ENCODE data around the gene SNAI1.
"Not testable (repeated sequence)": the region's sequence is repeated elsewhere in the genome, so short reads cannot be mapped to it uniquely, and the experiment has no call there.

SNAI1 gene

DNA sequence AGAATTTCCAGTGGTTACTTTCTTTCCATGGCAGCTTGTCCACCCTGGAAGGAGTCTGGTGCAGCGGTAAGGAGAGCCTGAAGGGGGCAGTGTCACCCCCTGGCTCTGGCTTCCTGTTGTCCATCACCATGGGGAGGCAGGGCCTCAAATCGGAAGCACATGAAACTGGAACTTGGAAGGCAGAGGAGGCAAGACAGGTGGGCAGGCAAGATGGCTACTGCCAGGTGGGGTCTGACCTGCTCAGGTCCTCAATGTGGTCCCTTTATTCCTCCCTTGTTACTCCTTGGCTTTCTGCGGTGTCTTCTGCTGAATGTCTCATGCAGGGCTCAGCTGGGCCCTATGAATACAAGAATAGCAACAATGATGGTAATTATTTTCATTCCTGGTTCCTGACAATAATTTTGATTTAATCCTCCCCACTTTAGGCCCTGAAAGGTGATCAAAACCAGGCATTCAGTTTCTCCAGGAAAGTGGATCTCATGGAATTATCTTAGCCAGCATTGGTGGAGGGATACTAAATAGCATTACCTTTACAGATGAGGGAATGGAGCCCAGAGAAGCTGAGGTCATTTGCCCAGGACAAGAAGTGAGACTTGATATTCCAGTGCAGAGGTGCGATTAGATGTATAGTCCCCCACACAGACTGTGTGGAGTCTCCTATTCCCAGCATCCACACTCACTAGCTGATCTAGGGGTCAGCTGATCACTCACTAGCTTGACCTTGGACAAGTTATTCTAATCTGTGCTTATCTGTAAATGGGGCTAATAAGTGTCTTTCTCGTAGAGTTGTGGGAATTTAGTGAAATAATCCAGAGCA lies 17.6 kb upstream of the SNAI1 start:
- DNase-seq = no peak

GRCh38 chr20:49965781-49966305 lies 16.9 kb upstream of the SNAI1 start:
- DNase-seq = no peak

GRCh38 chr20:49966861-49967260 lies 15.9 kb upstream of the SNAI1 start:
- DNase-seq = no peak

GRCh38 chr20:49969234-49969633 lies 13.5 kb upstream of the SNAI1 start:
- DNase-seq = no peak

GRCh38 chr20:49969946-49970345 lies 12.8 kb upstream of the SNAI1 start:
- no peak for DNase-seq

DNA sequence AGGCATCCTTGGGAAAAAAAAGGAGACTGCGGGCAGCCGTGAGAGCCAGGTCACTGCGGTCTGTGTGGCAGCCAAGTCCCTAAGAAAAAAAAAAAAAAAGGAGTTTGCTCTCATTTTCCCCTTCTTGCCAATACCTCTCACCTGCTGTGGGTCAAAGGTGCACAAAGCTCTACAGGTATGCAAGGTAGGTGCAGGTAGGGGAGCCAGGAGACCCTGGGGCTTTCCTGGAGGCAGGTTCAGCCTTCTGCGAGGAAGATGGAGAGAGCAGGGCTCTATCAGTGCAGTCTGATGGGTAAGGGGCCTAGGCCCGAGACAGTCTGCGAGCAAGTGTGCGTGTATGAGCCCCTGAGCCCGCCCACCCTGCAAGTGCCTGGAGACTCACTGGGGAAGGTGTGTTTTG lies 12.3 kb upstream of the SNAI1 start:
- no peak for DNase-seq

GRCh38 chr20:49973981-49974380 lies 8.8 kb upstream of the SNAI1 start:
- DNase-seq = no peak

DNA sequence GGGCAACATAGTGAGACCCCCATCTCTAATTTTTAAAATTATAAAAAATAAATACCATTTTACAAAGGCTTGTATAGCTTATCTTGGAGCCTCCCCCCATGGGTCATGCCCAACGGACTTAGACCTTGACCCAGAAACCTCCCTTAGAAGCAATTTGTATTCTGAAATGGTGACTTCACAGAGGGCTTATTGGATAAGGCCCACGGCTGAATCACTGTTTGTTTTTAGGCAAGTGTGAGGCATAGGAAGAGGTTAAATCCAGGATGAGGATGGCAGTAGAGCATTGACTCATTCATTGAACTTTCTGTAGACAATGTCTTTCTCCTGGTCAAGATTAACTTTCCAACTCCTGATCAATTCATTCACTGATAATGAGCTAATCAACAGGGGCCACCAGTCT lies 6.2 kb upstream of the SNAI1 start:
- DNase-seq = no peak

DNA sequence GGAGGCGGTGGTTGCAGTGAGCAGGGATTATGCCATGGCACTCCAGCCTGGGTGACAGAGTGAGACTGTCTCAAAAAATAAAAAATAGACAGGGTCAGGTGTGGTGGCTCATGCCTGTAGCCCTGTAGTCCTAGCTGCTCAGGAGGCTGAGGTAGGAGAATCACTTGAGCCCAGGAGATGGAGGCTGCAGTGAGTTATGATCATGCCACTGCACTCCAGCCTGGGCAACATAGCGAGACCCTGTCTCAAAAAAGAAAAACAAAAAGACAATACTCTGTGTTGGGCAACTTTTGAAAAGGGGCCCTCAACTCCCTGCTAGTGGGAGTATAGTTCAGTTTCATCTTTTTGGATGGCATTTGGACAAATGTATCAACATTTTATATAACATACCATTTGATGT lies 5.0 kb upstream of the SNAI1 start:
- DNase-seq = not testable (repeated sequence)

- DNase-seq = no peak
Observed at GRCh38 chr20:49978685-49979029, 4.1 kb upstream of the SNAI1 start.

- DNase-seq = peak in 11 of 14 donors; percentile 14 to 83 (median 27)
Observed at GRCh38 chr20:49979030-49979832, 3.5 kb upstream of the SNAI1 start.

DNA sequence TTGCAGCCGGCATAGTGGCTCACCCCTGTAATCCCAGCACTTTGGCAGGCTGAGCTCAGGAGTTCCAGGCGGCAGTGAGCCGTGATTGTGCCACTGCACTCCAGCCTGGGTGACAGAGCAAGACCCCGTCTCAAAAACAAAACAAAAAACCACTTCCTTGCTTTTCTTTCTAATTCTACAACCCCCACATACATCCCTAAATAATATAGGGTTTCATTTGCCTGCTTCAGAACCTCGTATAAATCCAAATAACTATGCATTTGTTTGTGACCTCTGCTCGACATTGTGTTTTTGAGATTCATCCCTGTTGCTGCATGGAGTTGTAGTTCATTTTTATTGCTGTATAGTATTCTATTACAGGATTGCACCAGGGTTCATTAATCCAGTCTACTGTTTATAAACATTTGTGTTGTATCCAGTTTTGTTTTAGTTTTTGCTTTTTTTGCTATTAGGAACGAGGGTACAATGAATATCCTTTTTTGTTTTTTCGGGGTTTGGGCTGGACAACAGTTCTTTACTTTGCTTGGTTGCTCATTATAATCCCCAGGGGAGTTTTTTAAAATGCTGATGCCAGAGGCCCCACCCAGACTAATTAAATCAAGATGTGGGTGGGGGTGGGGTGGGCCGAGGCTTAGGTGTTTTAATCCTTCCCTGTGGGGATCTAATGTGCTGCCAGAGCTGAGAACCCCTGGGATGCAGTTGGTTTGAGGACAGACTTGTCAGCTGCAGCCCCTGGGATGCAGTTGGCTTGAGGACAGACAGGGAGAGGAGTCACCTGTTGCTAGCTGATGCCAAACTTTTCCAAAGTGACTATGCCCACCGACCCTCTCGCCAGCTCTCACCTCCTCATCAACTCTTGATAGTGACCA lies 2.4 kb upstream of the SNAI1 start:
- DNase-seq = no peak

DNA sequence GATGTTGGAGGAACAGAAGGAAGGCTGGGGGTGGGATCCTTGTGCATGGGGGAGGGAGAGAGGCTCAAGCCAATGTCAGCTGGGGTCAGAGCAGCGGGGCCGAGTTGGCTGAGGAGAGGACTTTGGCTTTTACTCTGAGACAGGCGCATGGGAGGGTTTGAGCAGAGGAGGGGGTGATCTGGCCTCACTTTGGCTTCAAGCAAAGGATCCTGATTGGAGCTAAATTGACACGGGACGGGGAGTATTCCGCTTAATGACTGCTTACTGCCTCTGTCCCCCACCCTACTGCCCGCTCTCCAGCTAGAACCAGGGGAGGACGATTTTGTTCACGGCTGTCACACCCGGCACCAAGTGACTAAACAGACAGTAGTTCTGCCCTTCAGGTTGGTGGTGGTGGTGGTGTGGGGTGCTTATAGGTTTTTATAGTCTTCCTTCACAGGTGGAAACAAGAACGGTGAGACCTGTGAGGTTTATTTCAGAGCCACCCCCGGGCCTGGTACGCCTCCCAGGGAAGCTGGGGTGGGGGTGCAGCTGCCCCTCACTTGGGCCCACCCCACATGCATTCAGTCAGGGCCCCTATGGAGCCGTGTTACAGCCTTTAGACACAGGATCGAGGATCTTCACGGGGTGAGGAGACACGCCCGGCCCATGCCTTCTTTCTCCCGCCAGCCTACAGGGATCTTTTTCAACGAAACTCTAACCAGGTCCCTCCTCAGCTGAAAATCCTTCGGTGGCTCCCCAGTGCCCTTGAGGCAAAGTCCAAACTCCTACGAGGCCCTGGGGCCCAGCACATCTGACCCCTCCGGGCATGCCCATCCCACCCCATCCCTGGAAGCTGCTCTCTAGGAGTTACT lies 1.3 kb upstream of the SNAI1 start:
- no peak for DNase-seq

GRCh38 chr20:49982072-49982345 lies 771 bp upstream of the SNAI1 start:
- peak in 1 of 14 donors; percentile 20 for DNase-seq

DNA sequence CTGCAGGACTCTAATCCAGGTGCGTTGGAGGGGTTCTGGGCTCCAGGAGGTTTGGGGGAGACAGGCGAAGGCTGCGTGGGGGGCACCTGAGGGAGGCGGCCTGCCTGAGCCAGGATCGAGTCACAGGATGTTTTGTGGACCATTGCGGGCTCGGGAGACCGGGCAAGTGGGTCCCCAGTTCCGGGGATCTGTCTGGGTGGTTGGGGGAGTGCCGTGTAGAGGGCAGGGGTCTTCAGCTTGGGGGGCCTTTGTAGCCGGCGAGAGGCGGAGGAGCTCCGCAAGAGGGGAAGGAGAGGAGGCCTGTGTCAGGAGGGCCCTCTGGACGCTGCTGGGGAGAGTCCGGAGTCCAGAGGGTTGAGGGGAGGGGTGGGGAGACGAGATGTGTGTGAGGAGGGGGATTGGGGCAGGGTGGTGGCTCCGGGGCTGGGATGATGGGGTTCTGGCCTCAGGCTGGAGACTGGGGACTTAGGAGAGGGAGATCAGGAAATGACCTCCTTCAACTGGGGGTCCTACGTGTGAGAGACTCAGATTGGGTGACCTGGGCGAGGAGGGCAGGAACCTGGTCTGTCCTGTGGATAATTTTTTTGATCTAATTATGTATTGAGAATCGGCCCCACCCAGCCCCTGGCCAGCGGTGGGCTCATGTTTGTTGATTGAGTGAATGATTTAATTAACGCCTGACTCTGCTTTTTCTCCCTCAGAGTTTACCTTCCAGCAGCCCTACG lies 505 bp downstream of the SNAI1 start:
- no peak for DNase-seq

- peak in 2 of 14 donors; percentile 13 to 33 for DNase-seq
Observed at GRCh38 chr20:49983848-49984408, 1.1 kb downstream of the SNAI1 start.

GRCh38 chr20:49984426-49985153 lies 1.8 kb downstream of the SNAI1 start:
- DNase-seq = no peak

- DNase-seq = no peak
Observed at GRCh38 chr20:49985157-49985556, 2.4 kb downstream of the SNAI1 start.

- DNase-seq = no peak
Observed at GRCh38 chr20:49985617-49986016, 2.8 kb downstream of the SNAI1 start.

GRCh38 chr20:49986049-49986448 lies 3.3 kb downstream of the SNAI1 start:
- no peak for DNase-seq
